HUES64 (cell line): ENCODE measurements around the gene TNK2.
"Not testable (repeated sequence)": the region's sequence is repeated elsewhere in the genome, so short reads cannot be mapped to it uniquely, and the experiment has no call there.

ENCODE experiments used
- H3K27ac ChIP-seq: 2 replicates; pipeline ENCODE4 v1.7.0; 2013; ENCODE audit warnings: low read depth, low read length, inconsistent platforms
- H3K27me3 ChIP-seq: 2 replicates; pipeline ENCODE4 v1.6.1; 2013; ENCODE audit warnings: mild to moderate bottlenecking, low read length; ENCODE audit not compliant: insufficient read depth
- H3K36me3 ChIP-seq: 2 replicates; pipeline ENCODE4 v1.6.1; 2013; ENCODE audit warnings: mild to moderate bottlenecking, low read length; ENCODE audit not compliant: insufficient read depth
- H3K4me1 ChIP-seq: 2 replicates; pipeline ENCODE4 v1.6.1; 2013; ENCODE audit warnings: mild to moderate bottlenecking, low read length, moderate library complexity; ENCODE audit not compliant: insufficient read depth
- H3K4me3 ChIP-seq: 2 replicates; pipeline ENCODE4 v1.5.1; 2013; ENCODE audit warnings: mild to moderate bottlenecking, low read length, moderate library complexity
- H3K9ac ChIP-seq: 2 replicates; pipeline ENCODE4 v1.6.1; 2013; ENCODE audit warnings: mild to moderate bottlenecking, low read depth, low read length
- H3K9me3 ChIP-seq: 2 replicates; pipeline ENCODE4 v1.6.1; 2013; ENCODE audit warnings: low read depth, low read length; ENCODE audit not compliant: insufficient read depth
- WGBS: fragments of 150-250, 120-280 bp; methylation state at CpG from one replicate; pipeline ENCODE4 v1.1.7; 2013; ENCODE audit warnings: missing lambda C conversion rate; 5-methylcytosine and 5-hydroxymethylcytosine counted together

The TNK2 gene

GRCh38 chr3:195906865-195907683 lies 1.3 kb downstream of the TNK2 start:
- H3K4me3 ChIP-seq = peak overlapping the region; percentile 70; the same call in 1 of the 2 replicates
- H3K36me3 ChIP-seq = no peaks in the 10 kb centered on the region
- no peaks in the 10 kb centered on the region for H3K9me3 ChIP-seq
- no peak overlapping the region for H3K27ac ChIP-seq
- peaks cover 17% of the 10 kb centered on the region for H3K27me3 ChIP-seq
- H3K9ac ChIP-seq = no peak overlapping the region
- WGBS = 83% methylated on average over 23 of the region's 23 CpGs
- H3K4me1 ChIP-seq = peaks cover 18% of the 10 kb centered on the region

GRCh38 chr3:195905970-195906864 lies 2.1 kb downstream of the TNK2 start:
- WGBS = 92% methylated on average over 15 of the region's 17 CpGs
- H3K36me3 ChIP-seq = no peaks in the 10 kb centered on the region
- H3K4me3 ChIP-seq = no peak overlapping the region
- no peak overlapping the region for H3K9ac ChIP-seq
- H3K9me3 ChIP-seq = no peaks in the 10 kb centered on the region
- no peak overlapping the region for H3K27ac ChIP-seq
- peaks cover 17% of the 10 kb centered on the region for H3K27me3 ChIP-seq
- peaks cover 18% of the 10 kb centered on the region for H3K4me1 ChIP-seq

GRCh38 chr3:195904368-195904767 lies 4.0 kb downstream of the TNK2 start:
- no peak overlapping the region for H3K4me3 ChIP-seq
- H3K36me3 ChIP-seq = no peaks in the 10 kb centered on the region
- no peak overlapping the region for H3K27ac ChIP-seq
- 96% methylated on average over 4 of the region's 4 CpGs for WGBS
- H3K27me3 ChIP-seq = peaks cover 17% of the 10 kb centered on the region
- H3K9me3 ChIP-seq = no peaks in the 10 kb centered on the region
- H3K9ac ChIP-seq = no peak overlapping the region
- peaks cover 11% of the 10 kb centered on the region; the same call in 1 of the 2 replicates for H3K4me1 ChIP-seq

GRCh38 chr3:195903950-195904290 lies 4.4 kb downstream of the TNK2 start:
- H3K4me1 ChIP-seq = peaks cover 11% of the 10 kb centered on the region; the same call in 1 of the 2 replicates
- no peak overlapping the region for H3K9ac ChIP-seq
- H3K4me3 ChIP-seq = no peak overlapping the region
- no peak overlapping the region for H3K27ac ChIP-seq
- H3K36me3 ChIP-seq = no peaks in the 10 kb centered on the region
- no peaks in the 10 kb centered on the region for H3K9me3 ChIP-seq
- H3K27me3 ChIP-seq = peaks cover 17% of the 10 kb centered on the region
- 94% methylated on average over 6 of the region's 6 CpGs for WGBS

- not testable (repeated sequence) for H3K36me3 ChIP-seq, H3K4me1 ChIP-seq, H3K4me3 ChIP-seq, H3K27ac ChIP-seq, H3K9ac ChIP-seq, H3K27me3 ChIP-seq, H3K9me3 ChIP-seq
- 97% methylated on average over 9 of the region's 9 CpGs for WGBS
These were observed 5.7 kb downstream of the TNK2 start for GRCh38 chr3:195902634-195903033.

GRCh38 chr3:195901836-195902585 lies 6.3 kb downstream of the TNK2 start:
- not testable (repeated sequence) for H3K36me3 ChIP-seq, H3K4me3 ChIP-seq, H3K27ac ChIP-seq, H3K4me1 ChIP-seq, H3K27me3 ChIP-seq, H3K9me3 ChIP-seq
- 92% methylated on average over 16 of the region's 16 CpGs for WGBS
- H3K9ac ChIP-seq = 0 out of 2 replicates have a peak overlapping the region, but pooled peaks have one; percentile 9

GRCh38 chr3:195900436-195901355 lies 7.7 kb downstream of the TNK2 start:
- no peaks in the 10 kb centered on the region for H3K9me3 ChIP-seq
- H3K4me1 ChIP-seq = peaks cover 16% of the 10 kb centered on the region
- H3K9ac ChIP-seq = no peak overlapping the region
- 88% methylated on average over 23 of the region's 23 CpGs for WGBS
- no peak overlapping the region for H3K27ac ChIP-seq
- no peaks in the 10 kb centered on the region for H3K36me3 ChIP-seq
- H3K4me3 ChIP-seq = no peak overlapping the region
- no peaks in the 10 kb centered on the region for H3K27me3 ChIP-seq

GRCh38 chr3:195899701-195900435 lies 8.5 kb downstream of the TNK2 start:
- Histone ChIP-seq H3K9ac (no peak overlapping the region), H3K4me3 (no peak overlapping the region)
- WGBS = 95% methylated on average over 15 of the region's 15 CpGs

GRCh38 chr3:195897853-195898415 lies 10.4 kb downstream of the TNK2 start:
- H3K36me3 ChIP-seq = no peaks in the 10 kb centered on the region
- peaks cover 25% of the 10 kb centered on the region for H3K4me1 ChIP-seq
- H3K4me3 ChIP-seq = no peak overlapping the region
- no peak overlapping the region for H3K9ac ChIP-seq
- no peaks in the 10 kb centered on the region for H3K27me3 ChIP-seq
- H3K9me3 ChIP-seq = no peaks in the 10 kb centered on the region
- 56% methylated on average over 11 of the region's 11 CpGs for WGBS
- H3K27ac ChIP-seq = no peak overlapping the region

More at GRCh38 chr3:195899701-195900435, 8.5 kb downstream of the TNK2 start:
- no peaks in the 10 kb centered on the region for H3K27me3 ChIP-seq
- no peaks in the 10 kb centered on the region for H3K9me3 ChIP-seq
- H3K36me3 ChIP-seq = no peaks in the 10 kb centered on the region
- no peak overlapping the region for H3K27ac ChIP-seq
- H3K4me1 ChIP-seq = peaks cover 17% of the 10 kb centered on the region
